Heart right ventricle (tissue), 16 donors: ENCODE measurements around the gene RNH1. TPM values are rescaled to one million over a fixed set of nuclear protein-coding genes. Genes with fewer than 3 reads are reported as not detected.

Source experiments
- ATAC-seq, 8 donors: fragments of 200-7000 bp; cut with Tn5 transposase; one replicate each; pipeline ENCODE4 v1.9.1; 2020; ENCODE audit warnings: mild to moderate bottlenecking in 8 of 8, moderate library complexity in 8 of 8, moderate number of reproducible peaks in 1 of 8
- DNase-seq, 2 donors: peaks; one replicate each; pipeline ENCODE4 v3.0.0-alpha.2; 2020
- H3K27ac ChIP-seq, 10 donors: fragments of 200-600 bp; sonication (generic) in 2 of 10; one replicate each; pipeline versions ENCODE4 v1.5.0 to v1.8.0; 2020 to 2022; ENCODE audit warnings: mild to moderate bottlenecking in 3 of 10
- H3K27me3 ChIP-seq, 7 donors: fragments of 200-600 bp; one replicate each; pipeline ENCODE4 v1.8.0; 2021 to 2022; ENCODE audit warnings: mild to moderate bottlenecking in 2 of 7
- H3K36me3 ChIP-seq, 9 donors: fragments of 200-600 bp; sonication (generic) in 1 of 9; one replicate each; pipeline versions ENCODE4 v1.5.0 to v1.8.0; 2020 to 2022; ENCODE audit warnings: mild to moderate bottlenecking in 2 of 9
- H3K4me1 ChIP-seq, 9 donors: fragments of 200-600 bp; sonication (generic) in 1 of 9; one replicate each; pipeline versions ENCODE4 v1.5.0 to v1.8.0; 2020 to 2022; ENCODE audit warnings: mild to moderate bottlenecking in 4 of 9
- H3K4me3 ChIP-seq, 10 donors: fragments of 200-600 bp; sonication (generic) in 2 of 10; one replicate each; pipeline versions ENCODE4 v1.5.0 to v1.8.0; 2020 to 2022; ENCODE audit warnings: mild to moderate bottlenecking in 7 of 10, moderate library complexity in 2 of 10
- H3K9me3 ChIP-seq, 11 donors: fragments of 200-600 bp in 10 of 11; sonication (generic) in 2 of 11; one replicate each; pipeline versions ENCODE4 v1.5.0 to v1.8.0; 2013 to 2022; ENCODE audit warnings: mild to moderate bottlenecking in 2 of 11, control low read depth in 1 of 11, moderate library complexity in 1 of 11
- CTCF ChIP-seq, 9 donors: fragments of 200-600 bp; sonication (generic) in 2 of 9; IDR thresholded peaks; one replicate each; pipeline versions ENCODE4 v1.5.0 to v1.8.0; 2021 to 2022; ENCODE audit warnings: antibody characterized with exemption in 9 of 9, mild to moderate bottlenecking in 5 of 9, moderate library complexity in 1 of 9
- WGBS, 2 donors: extraction: QIAGEN DNeasy Blood & Tissue Kit; methylation state at CpG; one replicate each; pipeline ENCODE4 v1.1.7; 2013; ENCODE audit warnings: inconsistent platforms in 1 of 2; 5-methylcytosine and 5-hydroxymethylcytosine counted together
- intact Hi-C, 10 donors: fragments of 100-400 bp; cut with DNase I; formaldehyde crosslinking; loops; one replicate each; pipeline versions ENCODE4 v1.11.1 to v1.14.2; 2022
- polyA plus RNA-seq, 2 donors: library from polyadenylated mRNA; stranded (reverse); fragments of 200-250 nt; gene quantifications; one replicate each; pipeline ENCODE4 v1.2.3, GENCODE V29; 2013
- total RNA-seq, 10 donors: library from RNA; stranded (reverse); fragmentation: NEBNext Ultra II Directional in 3 of 10; extraction: Animal tissue kit (Norgen Biotek cat#: 25700) in 3 of 10; gene quantifications; one replicate each; pipeline versions ENCODE4 v1.2.1 to v1.2.4, GENCODE V29; 2021 to 2023
- donor health status: Arrhythmogenic right ventricular cardiomyopathy.
- donor health status: ischemic (EF 13 %, LVEDD 7.1; RV severe dilation, severe dysfunction).
- donor health status: healthy with polysubstance abuse.
- donor health status: DM: no; HTN: yes; CAD: no.
- donor health status: DM: no; HTN: no; CAD: no.
- donor health status: ischemic (EF 25% LVEDD 6.9; RV normal size, moderate dysfunction).
- donor health status: ischemic (EF 25% LVEDD 5.7; RV mildly dilated, moderate dysfunction).
- donor health status: healthy.
- donor health status: DM: yes; HTN: yes; CAD: no.
- donor health status: Ischemic cardiomyopathy.
- donor health status: ischemic (EF 35%, LVEDD 5.7; RV mildly dilated, moderate dysfunction).
- donor health status: nonischemic (EF 11% LVEDD 7.7; RV severe dilation, severe dysfunction).
- donor health status: DM: yes; HTN: yes; CAD: no.
- donor health status: PGD.
- donor health status: ischemic (EF 29% LVEDD 5.4; RV normal size, mild dysfunction).
- donor health status: nonischemic (EF 23%, LVEDD 6.1; RV moderate dilation, normal function).

The RNH1 gene
- total and polyA plus RNA-seq, 12 donors = 37.4 to 221 (median 153) TPM

GRCh38 chr11:495537-495931, 11.5 kb downstream of the RNH1 start:
- Histone ChIP-seq H3K36me3 (peaks cover 0 to 94% (median 55%) of the 10 kb centered on the region in 9 donors), H3K4me3 (no peak overlapping the region), H3K27ac (peak overlapping the region in 3 of 10 donors; percentile 2 to 48 (median 10)), H3K4me1 (peaks cover 2 to 44% (median 20%) of the 10 kb centered on the region in 9 donors), H3K9me3 (no peaks in the 10 kb centered on the region), H3K27me3 (no peaks in the 10 kb centered on the region)
- ATAC-seq = no peak
- WGBS, 2 donors = 58 to 73% methylated on average over 10 of the region's 10 CpGs
- intact Hi-C loops = loop anchor here in 1 of 10 donors (5.0 kb wide), 1 partner anchor 43 kb away; the partner anchor contains the start of gene PTDSS2
- no peak for DNase-seq
- TF ChIP-seq CTCF (IDR thresholded peaks at IDR 0.05) = no peak

DNA sequence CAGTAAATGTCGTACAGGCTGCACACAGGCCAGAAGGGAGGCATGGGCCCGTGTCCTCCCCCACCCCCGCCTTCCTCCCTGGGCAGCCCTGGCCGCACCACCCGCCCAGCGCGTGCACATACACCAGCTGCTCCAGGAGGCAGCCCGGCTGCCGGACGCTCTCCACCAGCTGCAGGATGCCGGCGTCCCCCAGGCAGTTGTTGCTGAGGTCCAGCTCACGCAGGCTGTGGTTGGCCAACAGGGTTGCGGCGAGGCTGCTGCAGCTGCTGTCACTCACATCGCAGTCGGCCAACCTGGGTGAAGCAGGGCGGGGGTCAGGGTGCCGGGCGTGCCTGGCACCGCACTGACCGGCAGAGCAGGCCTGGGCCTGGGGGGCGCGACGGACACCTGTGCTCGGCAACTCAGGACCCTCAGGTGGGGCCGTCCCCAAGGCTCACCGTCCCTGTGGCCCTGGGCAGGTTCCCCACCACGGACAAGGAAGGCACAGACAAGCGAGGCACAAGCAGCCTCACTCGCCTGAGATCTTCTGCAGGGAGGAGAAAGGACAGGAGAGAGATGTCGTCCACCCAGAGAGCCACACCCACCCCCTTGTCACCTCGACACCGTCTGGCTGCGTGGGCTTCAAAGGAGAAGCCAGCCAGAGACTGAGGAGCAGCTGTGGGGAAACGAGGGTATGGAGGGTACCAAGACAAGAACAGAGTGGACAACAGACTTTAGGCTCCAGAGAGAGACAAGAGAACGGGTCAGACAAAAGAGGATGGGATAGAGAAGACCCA, 12.1 kb downstream of the RNH1 start:
- intact Hi-C loops = loop anchor here in 1 of 10 donors (5.0 kb wide), 1 partner anchor 43 kb away; the partner anchor contains the start of gene PTDSS2
- Histone ChIP-seq H3K27me3 (no peaks in the 10 kb centered on the region), H3K4me3 (no peak overlapping the region), H3K4me1 (peaks cover 2 to 38% (median 14%) of the 10 kb centered on the region in 9 donors), H3K36me3 (peaks cover 0 to 94% (median 54%) of the 10 kb centered on the region in 9 donors), H3K9me3 (no peaks in the 10 kb centered on the region), H3K27ac (peak overlapping the region in 1 of 10 donors; percentile 48)
- no peak for ATAC-seq
- TF ChIP-seq CTCF (IDR thresholded peaks at IDR 0.05) = no peak
- no peak for DNase-seq
- 84 to 85% methylated on average over 37 of the region's 37 CpGs for WGBS, 2 donors

GRCh38 chr11:492427-493226, 14.4 kb downstream of the RNH1 start:
- Histone ChIP-seq H3K9me3 (no peaks in the 10 kb centered on the region), H3K27ac (no peak overlapping the region), H3K4me3 (no peak overlapping the region), H3K36me3 (peaks cover 0 to 89% (median 35%) of the 10 kb centered on the region in 9 donors), H3K27me3 (no peaks in the 10 kb centered on the region), H3K4me1 (peaks cover 0 to 15% (median 0%) of the 10 kb centered on the region in 9 donors)
- WGBS, 2 donors = 84 to 85% methylated on average over 32 of the region's 32 CpGs
- DNase-seq (no peak), ATAC-seq (no peak)
- intact Hi-C loops = no loop called here
- TF ChIP-seq CTCF (IDR thresholded peaks at IDR 0.05) = no peak

GRCh38 chr11:491358-491757, 15.7 kb downstream of the RNH1 start:
- no peak for DNase-seq
- H3K27ac ChIP-seq = no peak overlapping the region
- TF ChIP-seq CTCF (IDR thresholded peaks at IDR 0.05) = no peak
- 88 to 91% methylated on average over 7 of the region's 7 CpGs for WGBS, 2 donors
- no peak for ATAC-seq
- H3K4me1 ChIP-seq = peaks cover 0 to 14% (median 0%) of the 10 kb centered on the region in 9 donors
- no peaks in the 10 kb centered on the region for H3K9me3 ChIP-seq
- intact Hi-C loops = no loop called here
- H3K27me3 ChIP-seq = no peaks in the 10 kb centered on the region
- peaks cover 0 to 82% (median 24%) of the 10 kb centered on the region in 9 donors for H3K36me3 ChIP-seq
- no peak overlapping the region for H3K4me3 ChIP-seq
